WTC11 (cell line): ENCODE data around the gene SCD5.

Experiments used
- ESRRA ChIP-seq: sonication (generic); formaldehyde crosslinking; IDR thresholded peaks from 2 replicates; pipeline ENCODE4 v1.8.1; 2022; ENCODE audit warnings: mild to moderate bottlenecking, missing genetic modification reagents, borderline replicate concordance
- KAT7 ChIP-seq: sonication (generic); formaldehyde crosslinking; IDR thresholded peaks from 2 replicates; pipeline ENCODE4 v1.8.1; 2023; ENCODE audit warnings: missing genetic modification reagents, mild to moderate bottlenecking, borderline replicate concordance
- RORB ChIP-seq: fragments of 250-450 bp; sonication (Bioruptor Pico); IDR thresholded peaks from 2 replicates; pipeline ENCODE4 v1.9.0; 2021; ENCODE audit warnings: mild to moderate bottlenecking
- TEAD4 ChIP-seq: sonication (generic); formaldehyde crosslinking; IDR thresholded peaks from 2 replicates; pipeline ENCODE4 v1.8.0; 2022; ENCODE audit warnings: mild to moderate bottlenecking, missing genetic modification reagents
- ZNF232 ChIP-seq: sonication (generic); formaldehyde crosslinking; IDR thresholded peaks from 2 replicates; pipeline ENCODE4 v1.8.0; 2022; ENCODE audit warnings: mild to moderate bottlenecking, missing genetic modification reagents
- ZNF396 ChIP-seq: fragments of 250-450 bp; sonication (Bioruptor Pico); IDR thresholded peaks from 2 replicates; pipeline ENCODE4 v1.8.0; 2021; ENCODE audit warnings: mild to moderate bottlenecking, moderate library complexity, borderline replicate concordance
- TF ChIP-seq, protein P1 (sequence below): sonication (generic); formaldehyde crosslinking; IDR thresholded peaks from 2 replicates; pipeline ENCODE4 v1.8.1; 2022; ENCODE audit warnings: mild to moderate bottlenecking, moderate library complexity, missing genetic modification reagents
- TF ChIP-seq, protein P2 (sequence below): sonication (generic); formaldehyde crosslinking; IDR thresholded peaks from 2 replicates; pipeline ENCODE4 v1.8.0; 2023; ENCODE audit warnings: missing genetic modification reagents, mild to moderate bottlenecking, borderline replicate concordance
- TF ChIP-seq, protein P3 (sequence below): fragments of 200-600 bp; IDR thresholded peaks from 2 replicates; pipeline ENCODE4 v1.8.0; 2022; ENCODE audit warnings: antibody characterized with exemption
- TF ChIP-seq, protein P4 (sequence below): sonication (generic); formaldehyde crosslinking; IDR thresholded peaks from 2 replicates; pipeline ENCODE4 v1.8.1; 2023; ENCODE audit warnings: mild to moderate bottlenecking, missing genetic modification reagents
- TF ChIP-seq, protein P5 (sequence below): sonication (generic); formaldehyde crosslinking; IDR thresholded peaks from 2 replicates; pipeline ENCODE4 v1.8.1; 2022; ENCODE audit warnings: low read depth, mild to moderate bottlenecking, moderate library complexity, missing genetic modification reagents, borderline replicate concordance
- TF ChIP-seq, protein P6 (sequence below): sonication (generic); formaldehyde crosslinking; conservative IDR thresholded peaks from 2 replicates; pipeline ENCODE4 v1.8.1; 2023; ENCODE audit warnings: mild to moderate bottlenecking, low read depth, missing genetic modification reagents, moderate library complexity
- TF ChIP-seq, protein P7 (sequence below): sonication (generic); formaldehyde crosslinking; IDR thresholded peaks from 2 replicates; pipeline ENCODE4 v1.8.1; 2023; ENCODE audit warnings: mild to moderate bottlenecking, missing genetic modification reagents, borderline replicate concordance

DNA sequence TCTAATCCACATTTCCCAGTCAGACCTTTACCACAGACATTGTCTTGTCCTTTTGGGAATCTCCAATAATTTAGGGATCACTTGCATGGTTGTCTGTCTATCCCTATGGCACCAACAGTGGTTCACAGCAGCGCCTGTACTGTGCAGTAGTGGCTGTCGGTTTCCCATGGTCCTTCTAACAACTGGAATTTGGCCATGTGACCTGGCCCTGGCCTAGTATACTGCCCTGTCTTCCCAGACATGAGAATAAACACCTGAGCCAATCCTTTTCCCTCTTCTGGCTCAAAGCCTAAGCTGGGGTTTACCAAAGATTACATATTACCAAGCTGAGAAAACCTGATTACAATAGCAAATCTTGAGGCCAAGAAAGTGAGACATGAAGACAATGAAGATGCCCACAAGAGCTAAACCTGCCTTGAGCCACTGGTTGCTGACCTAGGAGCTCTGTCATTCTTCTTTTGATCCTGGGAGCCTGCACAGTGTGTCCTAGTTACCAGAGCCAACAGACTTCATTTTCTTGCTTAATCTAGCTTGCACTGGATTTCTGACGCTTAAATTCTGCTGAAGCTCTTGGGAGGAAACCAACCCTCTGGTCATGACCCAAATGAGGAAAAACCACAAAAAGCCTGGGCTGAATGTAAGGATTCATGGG lies 92.1 kb downstream of the SCD5 start:
- TF ChIP-seq ZNF396 (CRISPR knock-in tag) (no peak), RORB (no peak), ESRRA (CRISPR knock-in tag) (no peak), TEAD4 (CRISPR knock-in tag) (no peak), ZNF232 (CRISPR knock-in tag) (no peak), KAT7 (CRISPR knock-in tag) (no peak)
- TF ChIP-seq, protein P1, sequence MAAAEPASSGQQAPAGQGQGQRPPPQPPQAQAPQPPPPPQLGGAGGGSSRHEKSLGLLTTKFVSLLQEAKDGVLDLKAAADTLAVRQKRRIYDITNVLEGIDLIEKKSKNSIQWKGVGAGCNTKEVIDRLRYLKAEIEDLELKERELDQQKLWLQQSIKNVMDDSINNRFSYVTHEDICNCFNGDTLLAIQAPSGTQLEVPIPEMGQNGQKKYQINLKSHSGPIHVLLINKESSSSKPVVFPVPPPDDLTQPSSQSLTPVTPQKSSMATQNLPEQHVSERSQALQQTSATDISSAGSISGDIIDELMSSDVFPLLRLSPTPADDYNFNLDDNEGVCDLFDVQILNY (CRISPR knock-in tag), result no peak
- TF ChIP-seq, protein P2, sequence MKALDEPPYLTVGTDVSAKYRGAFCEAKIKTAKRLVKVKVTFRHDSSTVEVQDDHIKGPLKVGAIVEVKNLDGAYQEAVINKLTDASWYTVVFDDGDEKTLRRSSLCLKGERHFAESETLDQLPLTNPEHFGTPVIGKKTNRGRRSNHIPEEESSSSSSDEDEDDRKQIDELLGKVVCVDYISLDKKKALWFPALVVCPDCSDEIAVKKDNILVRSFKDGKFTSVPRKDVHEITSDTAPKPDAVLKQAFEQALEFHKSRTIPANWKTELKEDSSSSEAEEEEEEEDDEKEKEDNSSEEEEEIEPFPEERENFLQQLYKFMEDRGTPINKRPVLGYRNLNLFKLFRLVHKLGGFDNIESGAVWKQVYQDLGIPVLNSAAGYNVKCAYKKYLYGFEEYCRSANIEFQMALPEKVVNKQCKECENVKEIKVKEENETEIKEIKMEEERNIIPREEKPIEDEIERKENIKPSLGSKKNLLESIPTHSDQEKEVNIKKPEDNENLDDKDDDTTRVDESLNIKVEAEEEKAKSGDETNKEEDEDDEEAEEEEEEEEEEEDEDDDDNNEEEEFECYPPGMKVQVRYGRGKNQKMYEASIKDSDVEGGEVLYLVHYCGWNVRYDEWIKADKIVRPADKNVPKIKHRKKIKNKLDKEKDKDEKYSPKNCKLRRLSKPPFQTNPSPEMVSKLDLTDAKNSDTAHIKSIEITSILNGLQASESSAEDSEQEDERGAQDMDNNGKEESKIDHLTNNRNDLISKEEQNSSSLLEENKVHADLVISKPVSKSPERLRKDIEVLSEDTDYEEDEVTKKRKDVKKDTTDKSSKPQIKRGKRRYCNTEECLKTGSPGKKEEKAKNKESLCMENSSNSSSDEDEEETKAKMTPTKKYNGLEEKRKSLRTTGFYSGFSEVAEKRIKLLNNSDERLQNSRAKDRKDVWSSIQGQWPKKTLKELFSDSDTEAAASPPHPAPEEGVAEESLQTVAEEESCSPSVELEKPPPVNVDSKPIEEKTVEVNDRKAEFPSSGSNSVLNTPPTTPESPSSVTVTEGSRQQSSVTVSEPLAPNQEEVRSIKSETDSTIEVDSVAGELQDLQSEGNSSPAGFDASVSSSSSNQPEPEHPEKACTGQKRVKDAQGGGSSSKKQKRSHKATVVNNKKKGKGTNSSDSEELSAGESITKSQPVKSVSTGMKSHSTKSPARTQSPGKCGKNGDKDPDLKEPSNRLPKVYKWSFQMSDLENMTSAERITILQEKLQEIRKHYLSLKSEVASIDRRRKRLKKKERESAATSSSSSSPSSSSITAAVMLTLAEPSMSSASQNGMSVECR (CRISPR knock-in tag), result no peak
- TF ChIP-seq, protein P3, sequence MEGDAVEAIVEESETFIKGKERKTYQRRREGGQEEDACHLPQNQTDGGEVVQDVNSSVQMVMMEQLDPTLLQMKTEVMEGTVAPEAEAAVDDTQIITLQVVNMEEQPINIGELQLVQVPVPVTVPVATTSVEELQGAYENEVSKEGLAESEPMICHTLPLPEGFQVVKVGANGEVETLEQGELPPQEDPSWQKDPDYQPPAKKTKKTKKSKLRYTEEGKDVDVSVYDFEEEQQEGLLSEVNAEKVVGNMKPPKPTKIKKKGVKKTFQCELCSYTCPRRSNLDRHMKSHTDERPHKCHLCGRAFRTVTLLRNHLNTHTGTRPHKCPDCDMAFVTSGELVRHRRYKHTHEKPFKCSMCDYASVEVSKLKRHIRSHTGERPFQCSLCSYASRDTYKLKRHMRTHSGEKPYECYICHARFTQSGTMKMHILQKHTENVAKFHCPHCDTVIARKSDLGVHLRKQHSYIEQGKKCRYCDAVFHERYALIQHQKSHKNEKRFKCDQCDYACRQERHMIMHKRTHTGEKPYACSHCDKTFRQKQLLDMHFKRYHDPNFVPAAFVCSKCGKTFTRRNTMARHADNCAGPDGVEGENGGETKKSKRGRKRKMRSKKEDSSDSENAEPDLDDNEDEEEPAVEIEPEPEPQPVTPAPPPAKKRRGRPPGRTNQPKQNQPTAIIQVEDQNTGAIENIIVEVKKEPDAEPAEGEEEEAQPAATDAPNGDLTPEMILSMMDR, result no peak
- TF ChIP-seq, protein P4, sequence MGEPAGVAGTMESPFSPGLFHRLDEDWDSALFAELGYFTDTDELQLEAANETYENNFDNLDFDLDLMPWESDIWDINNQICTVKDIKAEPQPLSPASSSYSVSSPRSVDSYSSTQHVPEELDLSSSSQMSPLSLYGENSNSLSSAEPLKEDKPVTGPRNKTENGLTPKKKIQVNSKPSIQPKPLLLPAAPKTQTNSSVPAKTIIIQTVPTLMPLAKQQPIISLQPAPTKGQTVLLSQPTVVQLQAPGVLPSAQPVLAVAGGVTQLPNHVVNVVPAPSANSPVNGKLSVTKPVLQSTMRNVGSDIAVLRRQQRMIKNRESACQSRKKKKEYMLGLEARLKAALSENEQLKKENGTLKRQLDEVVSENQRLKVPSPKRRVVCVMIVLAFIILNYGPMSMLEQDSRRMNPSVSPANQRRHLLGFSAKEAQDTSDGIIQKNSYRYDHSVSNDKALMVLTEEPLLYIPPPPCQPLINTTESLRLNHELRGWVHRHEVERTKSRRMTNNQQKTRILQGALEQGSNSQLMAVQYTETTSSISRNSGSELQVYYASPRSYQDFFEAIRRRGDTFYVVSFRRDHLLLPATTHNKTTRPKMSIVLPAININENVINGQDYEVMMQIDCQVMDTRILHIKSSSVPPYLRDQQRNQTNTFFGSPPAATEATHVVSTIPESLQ (CRISPR knock-in tag), result no peak
- TF ChIP-seq, protein P5, sequence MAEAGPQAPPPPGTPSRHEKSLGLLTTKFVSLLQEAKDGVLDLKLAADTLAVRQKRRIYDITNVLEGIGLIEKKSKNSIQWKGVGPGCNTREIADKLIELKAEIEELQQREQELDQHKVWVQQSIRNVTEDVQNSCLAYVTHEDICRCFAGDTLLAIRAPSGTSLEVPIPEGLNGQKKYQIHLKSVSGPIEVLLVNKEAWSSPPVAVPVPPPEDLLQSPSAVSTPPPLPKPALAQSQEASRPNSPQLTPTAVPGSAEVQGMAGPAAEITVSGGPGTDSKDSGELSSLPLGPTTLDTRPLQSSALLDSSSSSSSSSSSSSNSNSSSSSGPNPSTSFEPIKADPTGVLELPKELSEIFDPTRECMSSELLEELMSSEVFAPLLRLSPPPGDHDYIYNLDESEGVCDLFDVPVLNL (CRISPR knock-in tag), result no peak
- TF ChIP-seq, protein P6, sequence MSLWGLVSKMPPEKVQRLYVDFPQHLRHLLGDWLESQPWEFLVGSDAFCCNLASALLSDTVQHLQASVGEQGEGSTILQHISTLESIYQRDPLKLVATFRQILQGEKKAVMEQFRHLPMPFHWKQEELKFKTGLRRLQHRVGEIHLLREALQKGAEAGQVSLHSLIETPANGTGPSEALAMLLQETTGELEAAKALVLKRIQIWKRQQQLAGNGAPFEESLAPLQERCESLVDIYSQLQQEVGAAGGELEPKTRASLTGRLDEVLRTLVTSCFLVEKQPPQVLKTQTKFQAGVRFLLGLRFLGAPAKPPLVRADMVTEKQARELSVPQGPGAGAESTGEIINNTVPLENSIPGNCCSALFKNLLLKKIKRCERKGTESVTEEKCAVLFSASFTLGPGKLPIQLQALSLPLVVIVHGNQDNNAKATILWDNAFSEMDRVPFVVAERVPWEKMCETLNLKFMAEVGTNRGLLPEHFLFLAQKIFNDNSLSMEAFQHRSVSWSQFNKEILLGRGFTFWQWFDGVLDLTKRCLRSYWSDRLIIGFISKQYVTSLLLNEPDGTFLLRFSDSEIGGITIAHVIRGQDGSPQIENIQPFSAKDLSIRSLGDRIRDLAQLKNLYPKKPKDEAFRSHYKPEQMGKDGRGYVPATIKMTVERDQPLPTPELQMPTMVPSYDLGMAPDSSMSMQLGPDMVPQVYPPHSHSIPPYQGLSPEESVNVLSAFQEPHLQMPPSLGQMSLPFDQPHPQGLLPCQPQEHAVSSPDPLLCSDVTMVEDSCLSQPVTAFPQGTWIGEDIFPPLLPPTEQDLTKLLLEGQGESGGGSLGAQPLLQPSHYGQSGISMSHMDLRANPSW (CRISPR knock-in tag), result no peak
- TF ChIP-seq, protein P7, sequence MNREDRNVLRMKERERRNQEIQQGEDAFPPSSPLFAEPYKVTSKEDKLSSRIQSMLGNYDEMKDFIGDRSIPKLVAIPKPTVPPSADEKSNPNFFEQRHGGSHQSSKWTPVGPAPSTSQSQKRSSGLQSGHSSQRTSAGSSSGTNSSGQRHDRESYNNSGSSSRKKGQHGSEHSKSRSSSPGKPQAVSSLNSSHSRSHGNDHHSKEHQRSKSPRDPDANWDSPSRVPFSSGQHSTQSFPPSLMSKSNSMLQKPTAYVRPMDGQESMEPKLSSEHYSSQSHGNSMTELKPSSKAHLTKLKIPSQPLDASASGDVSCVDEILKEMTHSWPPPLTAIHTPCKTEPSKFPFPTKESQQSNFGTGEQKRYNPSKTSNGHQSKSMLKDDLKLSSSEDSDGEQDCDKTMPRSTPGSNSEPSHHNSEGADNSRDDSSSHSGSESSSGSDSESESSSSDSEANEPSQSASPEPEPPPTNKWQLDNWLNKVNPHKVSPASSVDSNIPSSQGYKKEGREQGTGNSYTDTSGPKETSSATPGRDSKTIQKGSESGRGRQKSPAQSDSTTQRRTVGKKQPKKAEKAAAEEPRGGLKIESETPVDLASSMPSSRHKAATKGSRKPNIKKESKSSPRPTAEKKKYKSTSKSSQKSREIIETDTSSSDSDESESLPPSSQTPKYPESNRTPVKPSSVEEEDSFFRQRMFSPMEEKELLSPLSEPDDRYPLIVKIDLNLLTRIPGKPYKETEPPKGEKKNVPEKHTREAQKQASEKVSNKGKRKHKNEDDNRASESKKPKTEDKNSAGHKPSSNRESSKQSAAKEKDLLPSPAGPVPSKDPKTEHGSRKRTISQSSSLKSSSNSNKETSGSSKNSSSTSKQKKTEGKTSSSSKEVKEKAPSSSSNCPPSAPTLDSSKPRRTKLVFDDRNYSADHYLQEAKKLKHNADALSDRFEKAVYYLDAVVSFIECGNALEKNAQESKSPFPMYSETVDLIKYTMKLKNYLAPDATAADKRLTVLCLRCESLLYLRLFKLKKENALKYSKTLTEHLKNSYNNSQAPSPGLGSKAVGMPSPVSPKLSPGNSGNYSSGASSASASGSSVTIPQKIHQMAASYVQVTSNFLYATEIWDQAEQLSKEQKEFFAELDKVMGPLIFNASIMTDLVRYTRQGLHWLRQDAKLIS (CRISPR knock-in tag), result no peak
